MM.1S (cell line): ENCODE results near the gene H1-8.

ENCODE experiments used
- DNase-seq: peaks from one replicate; pipeline ENCODE4 v3.0.0-alpha.2; 2015
- H2AFZ ChIP-seq: fragments of 300-600 bp; sonication (generic); 2 replicates; pipeline ENCODE4 v1.6.0; 2016; ENCODE audit warnings: antibody characterized with exemption, low read length
- H3F3A ChIP-seq: fragments of 300-600 bp; sonication (generic); 2 replicates; pipeline ENCODE4 v1.6.1; 2016; ENCODE audit warnings: mild to moderate bottlenecking, antibody characterized with exemption, low read length, moderate library complexity, mixed read lengths; ENCODE audit not compliant: insufficient read depth
- H3K27ac ChIP-seq: fragments of 300-600 bp; sonication (generic); 2 replicates; pipeline ENCODE4 v1.5.1; 2016; ENCODE audit warnings: mild to moderate bottlenecking, low read length
- H3K27me3 ChIP-seq: fragments of 300-600 bp; sonication (generic); replicated peaks from 2 replicates; pipeline ENCODE4 v1.6.0; 2016; ENCODE audit warnings: low read length; ENCODE audit not compliant: insufficient read depth
- H3K36me3 ChIP-seq: fragments of 300-600 bp; sonication (generic); replicated peaks from 2 replicates; pipeline ENCODE4 v1.6.1; 2016; ENCODE audit warnings: mild to moderate bottlenecking, low read length, mixed read lengths; ENCODE audit not compliant: insufficient read depth
- H3K4me1 ChIP-seq: fragments of 300-600 bp; sonication (generic); 2 replicates; pipeline ENCODE4 v1.6.1; 2016; ENCODE audit warnings: low read length, mixed read lengths
- H3K4me2 ChIP-seq: fragments of 300-600 bp; sonication (generic); 2 replicates; pipeline ENCODE4 v1.6.0; 2016; ENCODE audit warnings: low read depth, low read length
- H3K4me3 ChIP-seq: fragments of 300-600 bp; sonication (generic); 2 replicates; pipeline ENCODE4 v1.5.1; 2016; ENCODE audit warnings: low read length, mixed read lengths
- H3K79me2 ChIP-seq: fragments of 300-600 bp; sonication (generic); 2 replicates; pipeline ENCODE4 v1.6.1; 2016; ENCODE audit warnings: mixed run types, low read length, mixed read lengths
- H3K9ac ChIP-seq: fragments of 300-600 bp; sonication (generic); 2 replicates; pipeline ENCODE4 v1.6.1; 2016; ENCODE audit warnings: low read length, mixed read lengths
- H3K9me2 ChIP-seq: fragments of 300-600 bp; sonication (generic); replicated peaks from 2 replicates; pipeline ENCODE4 v1.6.1; 2016; ENCODE audit warnings: mild to moderate bottlenecking, low read length, mixed read lengths; ENCODE audit not compliant: insufficient read depth
- H3K9me3 ChIP-seq: fragments of 300-600 bp; sonication (generic); replicated peaks from 2 replicates; pipeline ENCODE4 v1.6.1; 2016; ENCODE audit warnings: mild to moderate bottlenecking, low read length, mixed read lengths; ENCODE audit not compliant: insufficient read depth
- H4K20me1 ChIP-seq: fragments of 300-600 bp; sonication (generic); 2 replicates; pipeline ENCODE4 v1.6.1; 2016; ENCODE audit warnings: mild to moderate bottlenecking, low read length, moderate library complexity, mixed read lengths; ENCODE audit not compliant: insufficient read depth
- CTCF ChIP-seq: fragments of 300-600 bp; sonication (generic); IDR thresholded peaks from 2 replicates; pipeline ENCODE4 v1.5.1; 2016; ENCODE audit warnings: antibody characterized with exemption, low read length, mixed read lengths
- EZH2 ChIP-seq: fragments of 300-600 bp; sonication (generic); optimal IDR thresholded peaks from 2 replicates; pipeline ENCODE3; 2017; ENCODE audit warnings: low read depth, mild to moderate bottlenecking, antibody characterized with exemption, low read length, mixed read lengths
- EZH2phosphoT487 ChIP-seq: fragments of 300-600 bp; sonication (generic); IDR thresholded peaks from 2 replicates; pipeline ENCODE4 v1.6.1; 2018; ENCODE audit warnings: antibody characterized with exemption, low read length

Gene H1-8

GRCh38 chr3:129599607-129600006 is 56.6 kb downstream of the H1-8 start:
- no peaks in the 10 kb centered on the region for H3K27me3 ChIP-seq
- TF ChIP-seq EZH2 (no peak), CTCF (no peak)
- H3K9ac ChIP-seq = no peak overlapping the region
- H3F3A ChIP-seq = no peaks in the 10 kb centered on the region
- no peak for DNase-seq
- H4K20me1 ChIP-seq = no peaks in the 10 kb centered on the region
- no peak overlapping the region for H3K4me3 ChIP-seq
- no peaks in the 10 kb centered on the region for H3K9me3 ChIP-seq
- no peak overlapping the region for H2AFZ ChIP-seq
- no peaks in the 10 kb centered on the region for H3K4me1 ChIP-seq
- H3K79me2 ChIP-seq = no peaks in the 10 kb centered on the region
- no peaks in the 10 kb centered on the region for H3K36me3 ChIP-seq
- H3K9me2 ChIP-seq = no peaks in the 10 kb centered on the region
- H3K27ac ChIP-seq = no peak overlapping the region
- H3K4me2 ChIP-seq = no peak overlapping the region

- Histone ChIP-seq H3K27ac (no peak overlapping the region), H3K9me3 (no peaks in the 10 kb centered on the region), H3K27me3 (peaks cover under 1% of the 10 kb centered on the region; the same call in 1 of the 2 replicates), H4K20me1 (no peaks in the 10 kb centered on the region), H3K79me2 (no peaks in the 10 kb centered on the region), H3K36me3 (no peaks in the 10 kb centered on the region), H3F3A (no peaks in the 10 kb centered on the region), H2AFZ (no peak overlapping the region), H3K9me2 (no peaks in the 10 kb centered on the region), H3K4me2 (no peak overlapping the region), H3K4me1 (no peaks in the 10 kb centered on the region), H3K4me3 (no peak overlapping the region), H3K9ac (no peak overlapping the region)
- DNase-seq = no peak
- TF ChIP-seq CTCF (no peak), EZH2 (no peak), EZH2phosphoT487 (no peak)
Measured at GRCh38 chr3:129600348-129600747, 57.4 kb downstream of the H1-8 start.
